A549 (cell line): ENCODE results near the gene CD96.

Experiments used
- CEBPB ChIP-seq, 2 experiments: fragments of >200 bp in 1 of 2; sonication (Bioruptor Twin) in 1 of 2; formaldehyde crosslinking in 1 of 2; IDR thresholded peaks; 2 replicates each; pipeline ENCODE4 v1.6.1; 2012 to 2016
- CTCF ChIP-seq: fragments of >200 bp; sonication (Bioruptor Twin); formaldehyde crosslinking; IDR thresholded peaks from 3 replicates; pipeline ENCODE4 v1.5.1; 2016
- EHMT2 ChIP-seq: fragments of 200-600 bp; sonication (generic); IDR thresholded peaks from 2 replicates; pipeline ENCODE4 v1.6.1; 2016; ENCODE audit warnings: antibody characterized with exemption, low read depth, mild to moderate bottlenecking, moderate library complexity
- EP300 ChIP-seq, 2 experiments: fragments of >200 bp; sonication (Bioruptor Twin); formaldehyde crosslinking; IDR thresholded peaks; 2 replicates in 1 of 2; 3 replicates in 1 of 2; pipeline ENCODE4 v1.6.1; 2016 to 2017
- ESRRA ChIP-seq: fragments of 150-350 bp; IDR thresholded peaks from 2 replicates; pipeline ENCODE4 v1.6.1; 2014; ENCODE audit warnings: mild to moderate bottlenecking, low read length, borderline replicate concordance
- JUN ChIP-seq, 2 experiments: fragments of >200 bp; sonication (Bioruptor Twin); formaldehyde crosslinking; IDR thresholded peaks; 2 replicates in 1 of 2; 3 replicates in 1 of 2; pipeline ENCODE4 v1.6.1; 2016 to 2017
- MAFK ChIP-seq: fragments of 450-650 bp; IDR thresholded peaks from 2 replicates; pipeline ENCODE4 v1.6.1; 2014; ENCODE audit not compliant: partially characterized antibody
- MAZ ChIP-seq: fragments of 150-350 bp; IDR thresholded peaks from 2 replicates; pipeline ENCODE4 v1.6.1; 2014; ENCODE audit warnings: antibody characterized with exemption, low read depth, low read length, borderline replicate concordance
- MYC ChIP-seq: IDR thresholded peaks from 2 replicates; pipeline ENCODE4 v1.6.1; 2012; ENCODE audit warnings: mild to moderate bottlenecking, inconsistent platforms, low read length, improper control_type of control experiment, borderline replicate concordance
- POLR2A ChIP-seq: IDR thresholded peaks from 2 replicates; pipeline ENCODE4 v1.6.1; 2012; ENCODE audit warnings: mild to moderate bottlenecking, low read length
- RCOR1 ChIP-seq: fragments of 150-350 bp; IDR thresholded peaks from 2 replicates; pipeline ENCODE4 v1.6.1; 2014; ENCODE audit warnings: antibody characterized with exemption, low read length, low read depth
- REST ChIP-seq: fragments of 200-600 bp; sonication (generic); IDR thresholded peaks from 2 replicates; pipeline ENCODE4 v1.6.1; 2016; ENCODE audit warnings: antibody characterized with exemption, mild to moderate bottlenecking, moderate library complexity
- SMC3 ChIP-seq: fragments of >200 bp; sonication (Bioruptor Twin); formaldehyde crosslinking; IDR thresholded peaks from 3 replicates; pipeline ENCODE4 v1.6.1; 2018; ENCODE audit warnings: inconsistent platforms

DNA sequence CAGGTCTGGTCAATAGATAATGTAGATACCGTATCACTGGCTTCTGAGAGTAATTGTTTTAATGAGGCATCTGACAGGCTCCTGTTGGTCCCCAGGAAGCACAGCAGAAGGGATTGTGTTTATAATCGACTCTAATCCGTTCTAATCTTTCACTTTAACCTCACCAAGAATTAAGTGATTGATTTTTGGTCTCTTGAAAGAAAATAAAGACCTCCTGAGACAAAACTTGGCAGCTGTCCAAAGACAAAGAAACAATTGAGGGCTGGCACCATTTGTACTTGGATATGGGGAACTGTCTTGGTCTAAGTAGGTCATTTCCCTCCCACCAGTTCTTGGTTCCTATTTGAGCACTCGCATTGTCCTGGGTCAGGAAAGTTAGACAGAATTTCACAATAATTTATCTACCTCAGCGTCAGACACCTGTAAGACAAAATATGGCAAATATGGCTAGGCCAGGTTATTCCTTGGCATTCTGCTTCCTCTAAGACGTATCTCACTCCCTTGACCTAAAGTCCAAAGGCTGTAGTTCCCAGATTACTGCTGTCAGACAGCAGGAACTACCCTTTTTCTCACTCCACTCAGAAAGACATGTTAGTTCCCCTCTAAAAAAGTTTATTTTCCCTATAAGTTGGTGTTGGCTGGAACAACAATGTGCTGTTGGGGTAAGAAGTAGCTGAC, 22.7 kb upstream of the CD96 start:
- TF ChIP-seq CTCF (no peak), REST (no peak), RCOR1 (no peak), EHMT2 (no peak), EP300 (IDR thresholded peaks at IDR 0.05) (no peak), CEBPB (IDR thresholded peaks at IDR 0.05) (no peak), MYC (no peak), SMC3 (no peak), MAFK (no peak), POLR2A (no peak), MAZ (no peak), ESRRA (no peak), JUN (IDR thresholded peaks at IDR 0.05) (no peak)
